HG03135 (cell line): ENCODE data around the gene C2CD4D.

Experiments used
- ATAC-seq: cut with Tn5 transposase; IDR thresholded peaks from one replicate; pipeline ENCODE4 v1.9.1; 2021; ENCODE audit warnings: mild to moderate bottlenecking, moderate library complexity; ENCODE audit not compliant: unreplicated experiment

Gene C2CD4D

GRCh38 chr1:151835596-151835995 is 4.0 kb downstream of the C2CD4D start:
- ATAC-seq: no peak

- ATAC-seq: no peak
Observed at GRCh38 chr1:151834239-151834638, 5.4 kb downstream of the C2CD4D start.

GRCh38 chr1:151833172-151833900 is 6.3 kb downstream of the C2CD4D start:
- no peak for ATAC-seq

GRCh38 chr1:151832318-151832980 is 7.2 kb downstream of the C2CD4D start:
- no peak for ATAC-seq

- ATAC-seq: no peak
Observed at GRCh38 chr1:151831605-151832004, 8.0 kb downstream of the C2CD4D start, which contains the start of gene RORC. TSS of gene RORC (minus strand) at chr1:151831802. CDS start at chr1:151831764, 38 bp downstream.

- no peak for ATAC-seq
Observed at GRCh38 chr1:151831256-151831591, 8.4 kb downstream of the C2CD4D start.

- ATAC-seq: no peak
Observed at GRCh38 chr1:151830055-151830454, 9.6 kb downstream of the C2CD4D start.

- ATAC-seq: no peak
Observed at GRCh38 chr1:151829352-151830046, 10.1 kb downstream of the C2CD4D start.

- ATAC-seq: no peak
Observed at GRCh38 chr1:151828921-151829320, 10.7 kb downstream of the C2CD4D start.

GRCh38 chr1:151827853-151828252 is 11.8 kb downstream of the C2CD4D start:
- ATAC-seq: no peak

GRCh38 chr1:151825751-151826660 is 13.6 kb downstream of the C2CD4D start:
- ATAC-seq: no peak

GRCh38 chr1:151825204-151825603 is 14.4 kb downstream of the C2CD4D start:
- no peak for ATAC-seq

GRCh38 chr1:151823175-151823574 is 16.4 kb downstream of the C2CD4D start:
- ATAC-seq: no peak

- ATAC-seq: no peak
Observed at GRCh38 chr1:151822404-151822803, 17.2 kb downstream of the C2CD4D start.

- ATAC-seq: no peak
Observed at GRCh38 chr1:151820940-151821339, 18.7 kb downstream of the C2CD4D start.

- ATAC-seq: no peak
Observed at GRCh38 chr1:151819976-151820623, 19.5 kb downstream of the C2CD4D start.

- ATAC-seq: no peak
Observed at GRCh38 chr1:151819227-151819835, 20.3 kb downstream of the C2CD4D start.

- ATAC-seq: no peak
Observed at GRCh38 chr1:151817353-151817730, 22.3 kb downstream of the C2CD4D start.

GRCh38 chr1:151816548-151817352 is 22.9 kb downstream of the C2CD4D start:
- ATAC-seq: no peak
